OCI-M2 (cell line): Measurements from ENCODE around the gene MPDU1.
"Not testable (repeated sequence)": the region's sequence is repeated elsewhere in the genome, so short reads cannot be mapped to it uniquely, and the experiment has no call there.

Experiments
- DNase-seq: peaks from one replicate; lab custom pipeline; 2025; ENCODE audit not compliant: unreplicated experiment; lab: John Stamatoyannopoulos, UW

Gene MPDU1

DNA sequence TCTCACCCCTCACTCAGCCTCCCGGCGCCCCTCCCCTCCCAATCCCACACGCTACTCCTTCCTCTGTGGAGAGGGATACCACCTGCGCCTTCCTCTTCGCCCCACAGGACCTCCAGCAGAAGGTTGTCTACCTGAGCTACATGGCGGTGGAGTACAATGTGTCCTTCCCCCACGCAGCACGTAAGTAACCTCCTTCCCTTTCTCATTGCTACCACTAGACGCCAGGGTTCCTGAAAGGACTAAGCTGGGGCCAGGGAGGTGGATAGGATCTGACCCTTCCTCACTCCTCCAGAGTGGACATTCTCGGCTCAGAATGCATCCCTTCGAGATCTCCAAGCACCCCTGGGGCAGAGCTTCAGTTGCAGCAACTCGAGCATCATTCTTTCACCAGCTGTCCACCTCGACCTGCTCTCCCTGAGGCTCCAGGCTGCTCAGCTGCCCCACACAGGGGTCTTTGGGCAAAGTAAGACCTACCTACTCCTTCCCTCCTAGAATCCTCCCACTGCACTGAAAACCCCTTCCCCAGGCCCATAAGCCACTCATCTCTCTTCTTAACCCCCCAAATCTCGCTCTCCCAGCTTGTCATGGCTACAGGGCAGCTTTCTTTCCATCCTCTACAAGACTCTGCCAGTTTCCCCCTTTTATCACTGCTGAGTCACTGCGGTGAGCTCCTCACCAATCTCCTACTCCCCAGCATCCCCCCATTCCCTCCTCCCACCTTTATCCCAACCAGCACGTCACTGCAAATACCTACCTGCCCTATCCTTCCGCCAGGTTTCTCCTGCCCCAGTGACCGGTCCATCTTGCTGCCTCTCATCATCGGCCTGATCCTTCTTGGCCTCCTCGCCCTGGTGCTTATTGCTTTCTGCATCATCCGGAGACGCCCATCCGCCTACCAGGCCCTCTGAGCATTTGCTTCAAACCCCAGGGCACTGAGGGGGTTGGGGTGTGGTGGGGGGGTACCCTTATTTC, 2.8 kb upstream of the MPDU1 start:
- DNase-seq: no peak

GRCh38 chr17:7582396-7583252, 1.0 kb upstream of the MPDU1 start:
- no peak for DNase-seq

- DNase-seq: no peak
Observed at GRCh38 chr17:7586673-7587419, 3.2 kb downstream of the MPDU1 start.

- DNase-seq: no peak
Observed at GRCh38 chr17:7587420-7588151, 3.9 kb downstream of the MPDU1 start.

GRCh38 chr17:7588553-7589203, 5.0 kb downstream of the MPDU1 start:
- no peak for DNase-seq

DNA sequence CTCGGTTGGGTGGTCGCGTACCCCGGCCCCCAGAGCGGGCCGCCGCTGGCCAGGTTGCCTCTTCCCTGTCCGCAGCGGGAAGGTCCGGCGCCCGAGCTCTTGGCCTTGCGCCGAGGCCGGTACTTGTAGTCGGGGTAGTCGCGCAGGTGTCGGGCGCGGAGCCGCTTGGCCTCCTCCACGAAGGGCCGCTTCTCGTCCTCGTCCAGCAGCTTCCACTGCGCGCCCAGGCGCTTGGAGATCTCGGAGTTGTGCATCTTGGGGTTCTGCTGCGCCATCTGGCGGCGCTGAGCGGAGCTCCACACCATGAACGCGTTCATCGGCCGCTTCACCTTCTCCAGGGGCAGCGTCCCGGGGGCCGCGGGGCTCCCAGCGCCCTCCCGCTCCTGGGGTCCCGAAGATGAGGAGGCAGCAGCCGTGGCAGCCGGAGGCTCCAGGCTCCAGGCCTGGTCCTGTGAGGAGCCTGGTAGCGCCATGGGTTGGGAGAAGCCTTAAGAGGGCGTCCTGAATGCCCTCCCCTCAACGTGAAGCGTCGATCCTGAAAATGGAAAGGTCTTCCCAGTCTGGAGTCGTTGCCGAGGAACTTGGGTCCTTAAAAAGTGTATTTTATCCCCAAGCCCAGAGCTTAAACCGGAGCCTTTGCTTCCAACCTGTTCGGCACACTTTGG, 5.7 kb downstream of the MPDU1 start:
- DNase-seq: no peak

GRCh38 chr17:7589891-7590691, 6.4 kb downstream of the MPDU1 start, which contains the start of gene SOX15:
SOX15 (minus strand) TSS chr17:7590094; CDS start chr17:7589676, 418 bp downstream.
- DNase-seq: no peak

DNA sequence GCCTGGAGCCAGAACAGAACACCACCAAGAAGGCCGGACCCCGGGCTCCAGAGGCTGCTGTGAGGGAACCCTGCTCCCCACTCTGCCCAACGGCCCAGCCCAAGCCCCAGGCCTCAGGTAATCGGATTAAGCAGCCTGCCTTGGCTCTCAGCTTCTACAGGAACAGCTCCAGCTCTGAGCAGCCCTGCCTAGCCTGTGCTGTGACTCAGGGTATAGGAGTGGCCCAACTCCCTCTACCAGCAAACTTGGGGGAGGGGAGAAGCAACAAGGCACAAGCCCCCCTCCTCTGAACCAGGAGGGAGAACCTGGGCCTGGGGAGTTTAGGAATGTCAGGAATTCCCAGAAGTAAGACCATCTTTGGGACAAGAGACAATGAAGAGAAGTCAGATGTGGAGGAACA, 7.1 kb downstream of the MPDU1 start:
- no peak for DNase-seq

DNA sequence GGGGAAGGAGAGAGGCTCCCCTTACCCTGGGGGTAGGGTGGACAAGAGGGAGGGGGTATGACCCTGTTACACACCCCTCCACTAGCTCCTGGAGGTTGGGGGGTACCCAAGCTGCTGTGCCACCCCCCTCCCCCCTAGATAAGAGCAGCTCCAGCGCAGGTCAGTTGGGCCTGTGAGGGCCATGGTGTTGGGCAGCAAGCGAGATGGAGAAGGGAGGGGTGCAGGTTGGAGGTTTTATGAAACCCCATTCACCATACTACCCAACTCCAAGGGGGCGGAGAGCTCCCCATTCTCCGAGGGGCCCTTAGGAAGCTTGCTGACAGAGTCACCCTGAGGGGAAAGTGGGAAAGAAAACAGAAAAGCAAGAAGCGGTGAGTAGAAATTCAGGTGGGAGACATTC, 7.9 kb downstream of the MPDU1 start:
- DNase-seq: no peak

- DNase-seq: no peak
Observed at GRCh38 chr17:7592422-7593021, 8.9 kb downstream of the MPDU1 start.

DNA sequence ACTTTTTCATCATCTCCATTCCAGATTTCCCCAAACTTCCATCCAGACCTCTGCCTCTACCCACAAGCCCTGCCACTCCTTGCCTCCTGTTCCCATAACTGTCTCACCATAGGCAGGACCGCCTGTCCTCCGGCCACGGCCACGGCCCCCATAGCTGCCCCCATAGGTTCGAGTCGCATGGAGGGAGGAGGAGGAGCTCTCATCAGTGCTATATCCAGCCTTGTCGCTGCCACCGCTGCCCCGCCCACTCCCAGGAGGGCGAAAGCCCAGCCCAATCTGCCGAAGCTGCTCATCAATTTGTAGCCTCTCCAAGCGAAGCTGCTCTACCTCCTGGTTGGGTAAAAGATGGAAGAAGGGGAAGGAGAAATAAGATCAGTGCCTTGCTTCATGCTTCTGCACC, 9.6 kb downstream of the MPDU1 start:
- no peak for DNase-seq

DNA sequence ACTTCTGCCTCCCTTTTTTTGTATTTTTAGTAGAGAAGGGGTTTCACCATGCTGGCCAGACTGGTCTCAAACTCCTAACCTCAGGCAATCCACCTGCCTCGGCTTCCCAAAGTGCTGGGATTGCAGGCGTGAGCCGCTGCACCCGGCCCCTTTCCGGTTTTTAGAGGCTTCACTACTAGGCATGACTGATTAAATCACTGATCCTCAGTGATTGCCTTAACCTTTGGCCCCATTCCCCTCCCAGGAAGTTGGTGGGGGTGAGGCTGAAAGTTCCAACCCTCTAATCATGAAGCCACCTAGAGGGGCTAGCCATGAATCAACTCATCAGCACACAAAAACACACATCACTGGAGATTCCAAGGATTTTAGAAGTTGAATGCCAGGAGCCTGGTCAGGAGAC, 13.9 kb downstream of the MPDU1 start:
- not testable (repeated sequence) for DNase-seq

- DNase-seq: no peak
Observed at GRCh38 chr17:7606280-7606679, 22.6 kb downstream of the MPDU1 start.

GRCh38 chr17:7610641-7611040, 27.0 kb downstream of the MPDU1 start:
- no peak for DNase-seq

- DNase-seq: no peak
Observed at GRCh38 chr17:7611635-7612293, 28.1 kb downstream of the MPDU1 start.

- DNase-seq: no peak
Observed at GRCh38 chr17:7612294-7612640, 28.6 kb downstream of the MPDU1 start.

DNA sequence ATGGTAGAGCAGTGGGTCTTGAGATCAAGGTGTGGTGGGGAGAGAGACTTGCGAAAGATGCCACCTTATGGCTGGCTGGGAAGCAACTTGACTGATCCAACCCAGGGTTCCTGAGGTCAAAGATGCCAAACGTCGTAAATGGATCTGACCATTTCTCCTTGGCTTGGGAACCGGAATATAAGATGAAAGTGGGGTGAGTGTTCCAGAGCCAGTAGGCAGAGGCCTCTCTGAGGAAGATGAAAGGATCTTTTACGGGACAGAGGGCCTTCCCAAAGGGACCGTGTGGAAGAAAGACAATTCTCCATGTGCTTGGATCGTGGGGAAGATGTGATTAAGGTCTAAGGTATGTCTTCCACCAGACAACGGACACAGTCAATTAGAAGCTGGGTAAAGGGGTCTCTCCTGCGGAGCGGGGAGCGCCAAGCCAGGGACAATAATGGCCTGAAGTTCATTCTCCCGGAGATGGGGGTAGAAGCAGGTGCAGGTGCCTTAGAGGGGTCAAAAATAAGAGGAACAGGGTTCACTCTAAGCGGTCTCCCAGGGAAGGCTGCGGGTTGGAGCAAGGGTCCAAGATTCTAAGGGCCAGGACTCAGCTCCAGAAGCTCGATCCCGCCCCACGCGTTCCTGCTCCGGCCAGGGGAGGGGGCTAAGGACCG, 30.2 kb downstream of the MPDU1 start:
- no peak for DNase-seq
